Pancreas (tissue), 10 donors: Measurements from ENCODE around the gene OR5B12. TPM values are rescaled to one million over a fixed set of nuclear protein-coding genes. Genes with fewer than 3 reads are reported as not detected.

Experiments
- ATAC-seq, 4 donors: fragments of 200-7000 bp; cut with Tn5 transposase; one replicate each; pipeline versions ENCODE4 v1.8.0 to v1.9.1; 2020; ENCODE audit warnings: mild to moderate bottlenecking in 4 of 4, moderate library complexity in 4 of 4
- DNase-seq, 6 donors: peaks; one replicate each; pipeline ENCODE4 v3.0.0-alpha.2; 2020
- FAIRE-seq: peaks from 2 replicates; lab custom pipeline; 2012; peaks lifted over from hg19 to GRCh38; lab: Jason Lieb, UNC
- H3K27ac ChIP-seq, 4 donors: fragments of 200-600 bp; sonication (generic); 1 replicate in 3 of 4; 2 replicates in 1 of 4; pipeline versions ENCODE4 v1.5.0 to v1.8.0; 2020
- H3K27me3 ChIP-seq, 4 donors: fragments of 200-600 bp; one replicate each; pipeline ENCODE4 v1.8.0; 2021
- H3K36me3 ChIP-seq, 3 donors: fragments of 200-600 bp; sonication (generic) in 1 of 3; one replicate each; pipeline versions ENCODE4 v1.5.0 to v1.8.0; 2020 to 2021
- H3K4me1 ChIP-seq, 3 donors: fragments of 200-600 bp; one replicate each; pipeline ENCODE4 v1.8.0; 2021
- H3K4me3 ChIP-seq, 4 donors: fragments of 200-600 bp; sonication (generic) in 2 of 4; one replicate each; pipeline versions ENCODE4 v1.5.0 to v1.8.0; 2020 to 2021
- H3K9me3 ChIP-seq, 4 donors: fragments of 200-600 bp; one replicate each; pipeline ENCODE4 v1.8.0; 2021
- WGBS, 2 donors: extraction: QIAGEN DNeasy Blood & Tissue Kit; methylation state at CpG; one replicate each; pipeline ENCODE4 v1.1.7; 2013; 5-methylcytosine and 5-hydroxymethylcytosine counted together
- intact Hi-C, 3 donors: fragments of 100-400 bp; cut with DNase I; formaldehyde crosslinking; loops; one replicate each; pipeline versions ENCODE4 v1.11.1 to v1.14.2; 2022
- polyA plus RNA-seq, 2 donors: library from polyadenylated mRNA; stranded (reverse); fragments of 200-250 nt; gene quantifications; one replicate each; pipeline ENCODE4 v1.2.3, GENCODE V29; 2013
- total RNA-seq, 6 donors: library from RNA; stranded (reverse); fragmentation: NEBNext Ultra II Directional in 4 of 6; extraction: Animal tissue kit (Norgen Biotek cat#: 25700) in 4 of 6; gene quantifications; one replicate each; pipeline versions ENCODE4 v1.2.1 to v1.2.4, GENCODE V29; 2021 to 2023
- TF ChIP-seq, protein P1 (sequence below), 4 donors: fragments of 200-600 bp; sonication (generic) in 3 of 4; IDR thresholded peaks; one replicate each; pipeline versions ENCODE4 v1.5.0 to v1.8.0; 2021; ENCODE audit warnings: antibody characterized with exemption in 4 of 4
- donor health status: healthy with polysubstance abuse.
- donor health status: DM: no; HTN: no; CAD: no; lungs with moderate emphysema.
- donor health status: DM: no; HTN: no; CAD: no.
- donor health status: control.
- donor health status: control.
- donor health status: Bipolar disorder and iron deficiency.
- donor health status: DM: yes; HTN: yes; CAD: no.
- donor health status: DM: no; HTN: no; CAD: no.
- donor health status: DM: no; HTN: no; CAD: no.
- donor health status: DM: yes; HTN: yes; CAD: no.

The OR5B12 gene
- total and polyA plus RNA-seq, 8 donors, result not detected

GRCh38 chr11:58438486-58438885, 3.5 kb downstream of the OR5B12 start:
- ATAC-seq, result no peak
- no peak for FAIRE-seq
- WGBS, 2 donors, result 14 to 35% methylated on average over 4 of the region's 4 CpGs

DNA sequence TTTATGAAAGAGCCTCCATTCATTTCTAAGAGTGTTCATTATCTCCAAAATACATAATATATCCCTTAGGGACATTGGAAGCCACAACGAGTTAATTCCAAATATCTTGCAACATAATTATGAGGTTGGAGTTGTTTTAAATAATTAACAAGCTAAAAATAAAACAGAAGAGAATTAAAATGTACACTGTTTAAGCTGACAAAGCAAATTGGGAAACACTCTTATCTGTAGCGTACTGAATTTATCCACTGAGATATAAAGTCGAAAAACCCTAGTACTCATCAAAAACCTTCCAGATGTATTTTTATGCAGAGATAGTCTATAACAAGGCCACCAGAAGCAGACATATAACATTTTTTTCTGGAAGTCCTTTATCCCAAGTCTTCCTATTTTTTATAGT, 7.8 kb downstream of the OR5B12 start:
- no peak overlapping the region for H3K4me3 ChIP-seq
- ATAC-seq (no peak), FAIRE-seq (no peak), DNase-seq (no peak)
- WGBS, 2 donors, result 64 to 74% methylated on average over 3 of the region's 3 CpGs
- TF ChIP-seq, protein P1, sequence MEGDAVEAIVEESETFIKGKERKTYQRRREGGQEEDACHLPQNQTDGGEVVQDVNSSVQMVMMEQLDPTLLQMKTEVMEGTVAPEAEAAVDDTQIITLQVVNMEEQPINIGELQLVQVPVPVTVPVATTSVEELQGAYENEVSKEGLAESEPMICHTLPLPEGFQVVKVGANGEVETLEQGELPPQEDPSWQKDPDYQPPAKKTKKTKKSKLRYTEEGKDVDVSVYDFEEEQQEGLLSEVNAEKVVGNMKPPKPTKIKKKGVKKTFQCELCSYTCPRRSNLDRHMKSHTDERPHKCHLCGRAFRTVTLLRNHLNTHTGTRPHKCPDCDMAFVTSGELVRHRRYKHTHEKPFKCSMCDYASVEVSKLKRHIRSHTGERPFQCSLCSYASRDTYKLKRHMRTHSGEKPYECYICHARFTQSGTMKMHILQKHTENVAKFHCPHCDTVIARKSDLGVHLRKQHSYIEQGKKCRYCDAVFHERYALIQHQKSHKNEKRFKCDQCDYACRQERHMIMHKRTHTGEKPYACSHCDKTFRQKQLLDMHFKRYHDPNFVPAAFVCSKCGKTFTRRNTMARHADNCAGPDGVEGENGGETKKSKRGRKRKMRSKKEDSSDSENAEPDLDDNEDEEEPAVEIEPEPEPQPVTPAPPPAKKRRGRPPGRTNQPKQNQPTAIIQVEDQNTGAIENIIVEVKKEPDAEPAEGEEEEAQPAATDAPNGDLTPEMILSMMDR (IDR thresholded peaks at IDR 0.05), result no peak
- no peaks in the 10 kb centered on the region for H3K4me1 ChIP-seq
- H3K36me3 ChIP-seq, result no peaks in the 10 kb centered on the region
- intact Hi-C loops, result no loop called here
- no peaks in the 10 kb centered on the region for H3K27me3 ChIP-seq
- H3K9me3 ChIP-seq, result no peaks in the 10 kb centered on the region
- no peak overlapping the region for H3K27ac ChIP-seq

More at GRCh38 chr11:58438486-58438885, 3.5 kb downstream of the OR5B12 start:
- DNase-seq, result no peak
- Histone ChIP-seq H3K9me3 (no peaks in the 10 kb centered on the region), H3K27me3 (no peaks in the 10 kb centered on the region), H3K36me3 (no peaks in the 10 kb centered on the region), H3K27ac (no peak overlapping the region), H3K4me1 (no peaks in the 10 kb centered on the region), H3K4me3 (no peak overlapping the region)
- TF ChIP-seq, protein P1 (IDR thresholded peaks at IDR 0.05), result no peak
- intact Hi-C loops, result no loop called here

DNA sequence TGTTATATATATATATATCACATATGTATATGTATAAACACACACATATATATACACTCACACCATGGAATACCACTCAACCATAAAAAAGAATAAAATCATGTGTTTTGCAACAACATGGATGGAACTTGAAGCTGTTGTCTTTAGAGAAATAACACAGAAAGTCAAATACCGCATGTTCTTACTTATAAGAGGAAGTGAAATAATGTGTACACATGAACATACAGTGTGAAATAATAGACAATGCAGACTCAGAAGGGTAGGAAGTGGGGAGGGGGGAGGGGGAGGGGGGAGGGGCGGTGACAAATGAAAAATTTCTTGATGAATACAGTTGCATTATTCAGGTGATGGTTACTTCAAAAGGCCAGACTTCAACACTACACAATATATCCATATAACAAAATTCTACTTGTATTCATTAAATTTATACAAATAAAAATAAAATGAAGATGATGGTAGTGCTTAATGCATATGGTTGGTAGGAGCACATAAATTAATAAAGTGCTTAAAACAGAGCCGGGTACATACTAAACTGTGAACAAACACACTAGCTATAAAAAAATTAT, 8.3 kb downstream of the OR5B12 start:
- Histone ChIP-seq H3K9me3 (no peaks in the 10 kb centered on the region), H3K27me3 (no peaks in the 10 kb centered on the region), H3K4me3 (no peak overlapping the region), H3K36me3 (no peaks in the 10 kb centered on the region), H3K27ac (no peak overlapping the region), H3K4me1 (no peaks in the 10 kb centered on the region)
- no peak for ATAC-seq
- FAIRE-seq, result no peak
- intact Hi-C loops, result no loop called here
- TF ChIP-seq, protein P1 (IDR thresholded peaks at IDR 0.05), result no peak
- 32 to 43% methylated on average over 3 of the region's 3 CpGs for WGBS, 2 donors
- DNase-seq, result no peak

- H3K4me1 ChIP-seq, result no peaks in the 10 kb centered on the region
- no peak overlapping the region for H3K27ac ChIP-seq
- intact Hi-C loops, result no loop called here
- FAIRE-seq, result no peak
- ATAC-seq, result no peak
- 14 to 39% methylated on average over 1 of the region's 1 CpG for WGBS, 2 donors
- TF ChIP-seq, protein P1 (IDR thresholded peaks at IDR 0.05), result no peak
- H3K27me3 ChIP-seq, result no peaks in the 10 kb centered on the region
- H3K9me3 ChIP-seq, result no peaks in the 10 kb centered on the region
- no peak overlapping the region for H3K4me3 ChIP-seq
- DNase-seq, result no peak
- no peaks in the 10 kb centered on the region for H3K36me3 ChIP-seq
These were observed 12.8 kb downstream of the OR5B12 start for GRCh38 chr11:58429273-58429672.

DNA sequence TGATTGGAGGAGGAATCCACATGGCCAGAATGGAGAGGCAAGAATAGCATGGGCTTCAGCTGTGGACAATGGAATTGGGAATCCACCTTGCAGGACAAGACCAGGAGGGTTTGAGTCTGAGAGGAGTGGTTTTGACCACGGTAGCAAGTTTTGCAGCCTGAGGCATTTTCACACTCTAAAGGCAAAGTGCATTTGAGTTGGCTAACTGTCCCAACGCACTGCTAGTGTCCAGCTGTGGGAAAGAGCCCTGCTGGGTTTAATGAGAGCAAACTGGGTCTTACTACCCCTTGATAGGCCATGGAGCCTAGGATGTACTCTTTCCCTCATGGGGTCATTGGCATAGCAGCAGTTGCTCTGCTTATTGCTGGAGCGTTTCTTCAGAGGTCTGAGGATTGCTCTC, 14.0 kb downstream of the OR5B12 start, which contains the start of gene OR5B2:
OR5B2 (minus strand) TSS at position 101 of the 400 bp plus-strand sequence. CDS start 4,860 bp downstream, outside the sequence.
- TF ChIP-seq, protein P1 (IDR thresholded peaks at IDR 0.05), result no peak
- H3K36me3 ChIP-seq, result no peaks in the 10 kb centered on the region
- H3K9me3 ChIP-seq, result no peaks in the 10 kb centered on the region
- ATAC-seq (no peak), DNase-seq (no peak), FAIRE-seq (no peak)
- 51 to 61% methylated on average over 3 of the region's 3 CpGs for WGBS, 2 donors
- H3K27me3 ChIP-seq, result no peaks in the 10 kb centered on the region
- intact Hi-C loops, result no loop called here
- H3K4me3 ChIP-seq, result no peak within 1 kb of the TSS
- H3K27ac ChIP-seq, result no peak within 1 kb of the TSS
- no peaks in the 10 kb centered on the region for H3K4me1 ChIP-seq
